Adrenal gland (tissue), 12 donors: ENCODE results near the gene HOXA1. TPM values are rescaled to one million over a fixed set of nuclear protein-coding genes. Genes with fewer than 3 reads are reported as not detected.
A peak's percentile ranks its signal among the peaks of the same experiment; 100 is the strongest.

ENCODE experiments used
- DNase-seq, 7 donors: peaks; one replicate each; pipeline ENCODE4 v3.0.0-alpha.2; 2019 to 2020
- H3K27ac ChIP-seq, 5 donors: fragments of 200-600 bp; sonication (generic) in 4 of 5; 1 replicate in 3 of 5; 2 replicates in 2 of 5; pipeline versions ENCODE4 v1.5.1 to v1.8.0; 2016 to 2020; ENCODE audit warnings: mild to moderate bottlenecking in 1 of 5
- H3K27me3 ChIP-seq: fragments of 200-600 bp; 2 replicates; pipeline ENCODE4 v1.8.0; 2021
- H3K36me3 ChIP-seq, 2 donors: fragments of 200-600 bp; replicated peaks in 1 of 2; 1 replicate in 1 of 2; 2 replicates in 1 of 2; pipeline versions ENCODE4 v1.5.1 to v1.8.0; 2018 to 2022
- H3K4me1 ChIP-seq, 2 donors: fragments of 200-600 bp; replicated peaks in 1 of 2; 1 replicate in 1 of 2; 2 replicates in 1 of 2; pipeline versions ENCODE4 v1.5.1 to v1.8.0; 2018 to 2021
- H3K4me3 ChIP-seq, 4 donors: fragments of 200-600 bp; sonication (generic) in 3 of 4; one replicate each; pipeline ENCODE4 v1.5.1; 2016 to 2018
- H3K9me3 ChIP-seq, 3 donors: fragments of 200-600 bp; sonication (generic) in 1 of 3; replicated peaks in 1 of 3; 1 replicate in 2 of 3; 2 replicates in 1 of 3; pipeline versions ENCODE4 v1.5.1 to v1.8.0; 2016 to 2021
- CTCF ChIP-seq, 6 experiments: fragments of 450-650 bp in 4 of 6; fragments of 200-600 bp in 2 of 6; sonication (generic) in 1 of 6; IDR thresholded peaks; 1 replicate in 5 of 6; 2 replicates in 1 of 6; pipeline versions ENCODE4 v1.5.1 to v1.8.0; 2016 to 2021; ENCODE audit warnings: antibody characterized with exemption in 6 of 6, mild to moderate bottlenecking in 2 of 6, moderate library complexity in 1 of 6
- POLR2A ChIP-seq, 2 donors: fragments of 450-650 bp; IDR thresholded peaks; one replicate each; pipeline ENCODE4 v1.6.1; 2017; ENCODE audit warnings: antibody characterized with exemption in 2 of 2, mild to moderate bottlenecking in 2 of 2, moderate library complexity in 1 of 2
- WGBS, 4 donors: extraction: QIAGEN DNeasy Blood & Tissue Kit in 2 of 4; methylation state at CpG; one replicate each; pipeline versions ENCODE4 v1.1.5 to v1.1.7; 2013 to 2017; 5-methylcytosine and 5-hydroxymethylcytosine counted together
- intact Hi-C, 2 donors: fragments of 100-400 bp; cut with DNase I; formaldehyde crosslinking; loops; one replicate each; pipeline versions ENCODE4 v1.14.1 to v1.15.0; 2022 to 2023
- polyA plus RNA-seq, 3 donors: library from polyadenylated mRNA; stranded (reverse); fragments of 200-250 nt in 2 of 3; fragments of 350-450 nt in 1 of 3; fragmentation: Illumina TruSeq in 1 of 3; extraction: RNeasy Lipid Tissue Mini Kit (QIAGEN cat#74804) in 1 of 3; gene quantifications; one replicate each; pipeline ENCODE4 v1.2.3, GENCODE V29; 2013 to 2014
- total RNA-seq, 9 donors: library from RNA; depleted of rRNA in 4 of 9; stranded (reverse); fragments of >200 nt in 4 of 9; fragments of 120-200 nt in 1 of 9; fragmentation: NEBNext Ultra II Directional in 1 of 9; extraction: Animal tissue kit (Norgen Biotek cat#: 25700) in 1 of 9; gene quantifications; one replicate each; pipeline versions ENCODE4 v1.1.0 to v1.2.4, GENCODE V29; 2013 to 2023
- donor health status: healthy with polysubstance abuse.
- donor health status: Bipolar disorder and iron deficiency.
- donor health status: DM: yes; HTN: yes; CAD: no.
- donor health status: DM: no; HTN: no; CAD: no.
- donor health status: DM: no; HTN: no; CAD: no.
- donor health status: DM: yes; HTN: yes; CAD: no.

The HOXA1 gene
- total and polyA plus RNA-seq, 12 donors, result 0.18 to 4.4 (median 0.90) TPM; not detected in 1

DNA sequence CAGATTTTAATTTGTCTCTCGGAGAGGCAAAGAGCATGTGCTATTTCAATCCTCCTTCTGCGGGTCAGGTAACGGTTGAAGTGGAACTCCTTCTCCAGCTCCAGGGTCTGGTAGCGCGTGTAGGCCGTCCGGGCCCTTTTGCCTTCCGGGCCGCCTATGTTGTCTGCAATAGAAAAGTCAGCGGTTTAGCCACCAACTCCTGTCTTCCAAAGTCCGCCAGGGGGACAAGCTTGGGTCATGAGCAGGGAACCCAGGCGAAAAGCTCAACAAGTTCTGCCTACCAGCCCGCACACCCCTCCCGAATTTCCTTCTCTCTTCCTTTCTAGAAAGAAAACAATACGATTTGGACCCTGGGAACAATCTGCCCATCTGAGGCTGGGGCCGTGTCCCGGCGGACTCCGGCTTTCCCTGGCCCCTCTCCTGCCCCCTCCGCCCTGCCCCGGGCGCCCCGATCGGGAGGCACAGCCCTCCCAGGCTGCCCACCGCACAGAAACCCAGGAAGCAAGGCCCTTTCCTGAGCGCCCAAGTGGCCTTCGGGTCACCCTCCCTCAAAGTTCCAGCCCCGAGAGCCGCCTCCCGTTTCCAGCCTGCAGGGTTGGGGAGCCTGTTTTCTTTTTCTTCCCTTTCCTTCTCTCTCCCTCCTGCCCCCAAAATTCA lies 46.3 kb upstream of the HOXA1 start:
- TF ChIP-seq POLR2A (IDR thresholded peaks at IDR 0.05), result peak in 1 of 2 donors; percentile 62
- TF ChIP-seq CTCF (IDR thresholded peaks at IDR 0.05), result peak in 5 of 6 experiments; percentile 39 to 50 (median 45)
- H3K9me3 ChIP-seq, result no peaks in the 10 kb centered on the region
- H3K4me1 ChIP-seq, result peaks cover 10 to 17% of the 10 kb centered on the region in 2 donors
- 15 to 22% (median 18%) methylated on average over 25 to 30 of the region's 30 CpGs for WGBS, 4 donors
- H3K36me3 ChIP-seq, result peaks cover 0 to 12% of the 10 kb centered on the region in 2 donors
- H3K27me3 ChIP-seq, result no peaks in the 10 kb centered on the region
- intact Hi-C loops, result loop anchor here (5.0 kb wide), 1 partner anchor 285 kb away; no protein-coding TSS in a partner anchor
- peak overlapping the region; percentile 66 to 91 (median 76) for H3K4me3 ChIP-seq
- H3K27ac ChIP-seq, result peak overlapping the region; percentile 94 to 99 (median 99)
- peak; percentile 60 to 81 (median 75) for DNase-seq

- intact Hi-C loops, result loop anchor here (5.0 kb wide), 1 partner anchor 284 kb away; no protein-coding TSS in a partner anchor
- peak overlapping the region; percentile 94 to 99 (median 99) for H3K27ac ChIP-seq
- H3K9me3 ChIP-seq, result no peaks in the 10 kb centered on the region
- TF ChIP-seq CTCF (IDR thresholded peaks at IDR 0.05) (no peak), POLR2A (IDR thresholded peaks at IDR 0.05) (no peak)
- no peaks in the 10 kb centered on the region for H3K27me3 ChIP-seq
- H3K4me1 ChIP-seq, result peaks cover 10 to 20% of the 10 kb centered on the region in 2 donors
- WGBS, 4 donors, result 46 to 53% (median 49%) methylated on average over 18 of the region's 18 CpGs
- peak in 1 of 7 donors; percentile 49 for DNase-seq
- peaks cover 0 to 12% of the 10 kb centered on the region in 2 donors for H3K36me3 ChIP-seq
- peak overlapping the region in 3 of 4 donors; percentile 66 to 91 (median 74) for H3K4me3 ChIP-seq
These were observed 45.5 kb upstream of the HOXA1 start for GRCh38 chr7:27141137-27141922.

DNA sequence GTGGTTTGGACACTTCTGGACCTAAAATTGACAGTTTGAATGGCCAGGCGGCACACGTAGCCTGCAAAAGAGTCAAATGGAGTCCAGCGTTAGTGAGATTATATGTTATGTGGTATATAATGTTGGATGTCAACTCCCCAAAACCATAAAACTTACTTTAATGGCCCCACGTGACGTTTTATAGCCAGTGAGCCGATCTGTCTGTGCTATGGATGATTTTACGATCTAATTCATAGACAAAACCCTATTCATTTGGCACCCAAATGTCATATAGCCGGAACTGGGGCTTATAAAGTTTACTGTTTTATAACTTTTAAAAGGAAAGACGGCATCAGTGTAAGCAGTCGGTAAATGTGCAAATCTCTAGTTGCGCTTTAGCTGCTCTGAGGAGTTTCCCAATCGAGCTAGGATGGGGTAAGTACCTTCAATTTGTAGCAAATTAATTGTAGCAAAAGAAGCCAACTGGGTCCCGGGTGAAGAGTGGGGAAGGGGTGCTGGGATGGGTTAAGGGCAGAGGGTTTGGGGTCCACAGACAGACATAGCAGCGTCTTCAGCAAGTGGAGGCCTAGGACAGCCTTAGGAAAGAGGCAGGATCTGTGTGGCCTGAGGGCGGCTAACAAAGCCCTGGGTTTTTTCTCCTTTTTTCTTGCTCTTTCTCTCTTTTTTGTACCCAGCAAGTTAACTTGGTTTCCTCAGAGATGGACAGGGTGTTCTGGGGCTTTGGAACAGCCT lies 44.5 kb upstream of the HOXA1 start:
- DNase-seq, result peak in 2 of 7 donors; percentile 25
- intact Hi-C loops, result loop anchor here (5.0 kb wide), 1 partner anchor 283 kb away; no protein-coding TSS in a partner anchor
- Histone ChIP-seq H3K27me3 (no peaks in the 10 kb centered on the region), H3K4me3 (peak overlapping the region in 1 of 4 donors; percentile 91), H3K27ac (peak overlapping the region in 3 of 5 donors; percentile 59 to 99 (median 99)), H3K36me3 (peaks cover 0 to 10% of the 10 kb centered on the region in 2 donors), H3K9me3 (no peaks in the 10 kb centered on the region), H3K4me1 (peaks cover 15 to 29% of the 10 kb centered on the region in 2 donors)
- TF ChIP-seq POLR2A (IDR thresholded peaks at IDR 0.05), result no peak
- no peak for TF ChIP-seq CTCF (IDR thresholded peaks at IDR 0.05)
- 72 to 81% (median 80%) methylated on average over 15 of the region's 15 CpGs for WGBS, 4 donors
